Smooth muscle cell (in vitro differentiated cells): ENCODE results near the gene COL23A1. TPM values are rescaled to one million over a fixed set of nuclear protein-coding genes. Genes with fewer than 3 reads are reported as not detected.
A peak's percentile ranks its signal among the peaks of the same experiment; 100 is the strongest.

Experiments
- DNase-seq: peaks from one replicate; lab custom pipeline; 2025; ENCODE audit not compliant: unreplicated experiment; lab: John Stamatoyannopoulos, UW
- H2AFZ ChIP-seq: fragments of 200-600 bp; sonication (generic); 2 replicates; pipeline ENCODE4 v1.6.0; 2016; ENCODE audit warnings: antibody characterized with exemption, low read depth, mild to moderate bottlenecking
- H3F3A ChIP-seq: fragments of 200-600 bp; sonication (generic); 2 replicates; pipeline ENCODE4 v1.6.0; 2017; ENCODE audit warnings: antibody characterized with exemption, low read depth
- H3K27ac ChIP-seq: fragments of 200-600 bp; sonication (generic); 2 replicates; pipeline ENCODE4 v1.5.1; 2016; ENCODE audit warnings: low read depth, mild to moderate bottlenecking
- H3K27me3 ChIP-seq: fragments of 200-600 bp; sonication (generic); 2 replicates; pipeline ENCODE4 v1.6.1; 2016; ENCODE audit warnings: low read depth, mild to moderate bottlenecking
- H3K36me3 ChIP-seq: fragments of 200-600 bp; sonication (generic); 2 replicates; pipeline ENCODE4 v1.5.1; 2016; ENCODE audit warnings: low read depth
- H3K4me1 ChIP-seq: fragments of 200-600 bp; sonication (generic); 2 replicates; pipeline ENCODE4 v1.5.1; 2016; ENCODE audit warnings: low read depth
- H3K4me2 ChIP-seq: fragments of 200-600 bp; sonication (generic); 2 replicates; pipeline ENCODE4 v1.6.0; 2016; ENCODE audit warnings: mild to moderate bottlenecking
- H3K4me3 ChIP-seq: fragments of 200-600 bp; sonication (generic); 2 replicates; pipeline ENCODE4 v1.5.1; 2016; ENCODE audit warnings: mild to moderate bottlenecking
- H3K79me2 ChIP-seq: fragments of 200-600 bp; sonication (generic); 2 replicates; pipeline ENCODE4 v1.6.0; 2016; ENCODE audit warnings: low read depth, mild to moderate bottlenecking
- H3K9ac ChIP-seq: fragments of 200-600 bp; sonication (generic); 2 replicates; pipeline ENCODE4 v1.6.0; 2016; ENCODE audit warnings: low read depth
- H3K9me3 ChIP-seq: fragments of 200-600 bp; sonication (generic); replicated peaks from 2 replicates; pipeline ENCODE4 v1.5.1; 2016; ENCODE audit warnings: low read depth
- H4K20me1 ChIP-seq: fragments of 200-600 bp; sonication (generic); 2 replicates; pipeline ENCODE4 v1.6.0; 2016; ENCODE audit warnings: low read depth
- WGBS: methylation state at CpG from one replicate; pipeline ENCODE4 v1.1.7; 2016; ENCODE audit warnings: low lambda C conversion rate; 5-methylcytosine and 5-hydroxymethylcytosine counted together
- polyA plus RNA-seq: library from polyadenylated mRNA; unstranded; fragments of >200 nt; fragmentation: Nextera tagmentation; extraction: Ambion mirVana; gene quantifications from 2 replicates; pipeline ENCODE4 v1.2.1, GENCODE V29; 2016
- total RNA-seq: library from RNA; depleted of rRNA; stranded (reverse); fragments of >200 nt; gene quantifications from 2 replicates; pipeline ENCODE4 v1.2.3, GENCODE V29; 2014
- TF ChIP-seq, protein P1 (sequence below): fragments of 200-600 bp; sonication (generic); IDR thresholded peaks from 2 replicates; pipeline ENCODE4 v1.5.1; 2017; ENCODE audit warnings: borderline replicate concordance, mild to moderate bottlenecking, antibody characterized with exemption; ENCODE audit not compliant: insufficient read depth, poor library complexity, severe bottlenecking

COL23A1 gene
- total and polyA plus RNA-seq, 2 experiments from 2014 or later: 5.3 to 27.4 TPM

GRCh38 chr5:178468196-178468685 is 122.0 kb downstream of the COL23A1 start:
- H3K4me2 ChIP-seq: peak overlapping the region; percentile 43
- H3K9ac ChIP-seq: no peak overlapping the region
- TF ChIP-seq, protein P1, sequence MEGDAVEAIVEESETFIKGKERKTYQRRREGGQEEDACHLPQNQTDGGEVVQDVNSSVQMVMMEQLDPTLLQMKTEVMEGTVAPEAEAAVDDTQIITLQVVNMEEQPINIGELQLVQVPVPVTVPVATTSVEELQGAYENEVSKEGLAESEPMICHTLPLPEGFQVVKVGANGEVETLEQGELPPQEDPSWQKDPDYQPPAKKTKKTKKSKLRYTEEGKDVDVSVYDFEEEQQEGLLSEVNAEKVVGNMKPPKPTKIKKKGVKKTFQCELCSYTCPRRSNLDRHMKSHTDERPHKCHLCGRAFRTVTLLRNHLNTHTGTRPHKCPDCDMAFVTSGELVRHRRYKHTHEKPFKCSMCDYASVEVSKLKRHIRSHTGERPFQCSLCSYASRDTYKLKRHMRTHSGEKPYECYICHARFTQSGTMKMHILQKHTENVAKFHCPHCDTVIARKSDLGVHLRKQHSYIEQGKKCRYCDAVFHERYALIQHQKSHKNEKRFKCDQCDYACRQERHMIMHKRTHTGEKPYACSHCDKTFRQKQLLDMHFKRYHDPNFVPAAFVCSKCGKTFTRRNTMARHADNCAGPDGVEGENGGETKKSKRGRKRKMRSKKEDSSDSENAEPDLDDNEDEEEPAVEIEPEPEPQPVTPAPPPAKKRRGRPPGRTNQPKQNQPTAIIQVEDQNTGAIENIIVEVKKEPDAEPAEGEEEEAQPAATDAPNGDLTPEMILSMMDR: no peak

GRCh38 chr5:178467568-178468195 is 122.5 kb downstream of the COL23A1 start:
- Histone ChIP-seq H3K4me2 (peak overlapping the region; percentile 43), H3K9me3 (no peaks in the 10 kb centered on the region), H3K4me1 (peaks cover 6% of the 10 kb centered on the region), H3K27ac (peak overlapping the region; percentile 11), H2AFZ (no peak overlapping the region), H3K36me3 (no peaks in the 10 kb centered on the region), H3F3A (no peaks in the 10 kb centered on the region), H3K27me3 (no peaks in the 10 kb centered on the region), H3K4me3 (no peak overlapping the region), H3K9ac (no peak overlapping the region), H4K20me1 (no peaks in the 10 kb centered on the region), H3K79me2 (no peaks in the 10 kb centered on the region)
- WGBS: 55% methylated on average over 19 of the region's 19 CpGs
- TF ChIP-seq, protein P1: no peak
- DNase-seq: no peak

More at GRCh38 chr5:178468196-178468685, 122.0 kb downstream of the COL23A1 start:
- Histone ChIP-seq H3K9me3 (no peaks in the 10 kb centered on the region), H4K20me1 (no peaks in the 10 kb centered on the region), H3K4me3 (no peak overlapping the region), H3K4me1 (peaks cover 6% of the 10 kb centered on the region), H3F3A (no peaks in the 10 kb centered on the region), H3K27me3 (no peaks in the 10 kb centered on the region), H3K27ac (peak overlapping the region; percentile 11), H2AFZ (no peak overlapping the region), H3K36me3 (no peaks in the 10 kb centered on the region), H3K79me2 (no peaks in the 10 kb centered on the region)
- DNase-seq: no peak
- WGBS: 81% methylated on average over 14 of the region's 18 CpGs

DNA sequence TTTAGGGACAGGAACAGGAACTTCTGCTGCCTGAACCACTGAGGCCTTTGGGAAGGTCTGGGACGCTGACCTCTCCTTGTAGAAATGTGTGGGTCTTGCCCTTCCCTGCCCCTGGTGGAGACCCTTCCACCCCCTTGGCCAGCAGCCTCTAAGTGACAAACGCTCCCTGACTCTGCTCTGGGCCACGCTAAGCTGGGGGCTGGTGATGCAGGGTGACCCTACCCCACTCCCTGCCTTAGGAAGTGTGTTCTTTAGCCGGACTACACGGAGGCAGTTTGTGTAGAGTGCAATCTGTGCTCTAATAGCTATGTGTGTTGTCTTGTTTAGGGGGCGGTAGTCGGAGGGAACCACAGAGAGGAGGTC is 123.0 kb downstream of the COL23A1 start:
- no peaks in the 10 kb centered on the region for H3F3A ChIP-seq
- H4K20me1 ChIP-seq: no peaks in the 10 kb centered on the region
- peak overlapping the region; percentile 43 for H3K4me2 ChIP-seq
- H3K4me3 ChIP-seq: no peak overlapping the region
- H3K27ac ChIP-seq: peak overlapping the region; percentile 11
- H3K79me2 ChIP-seq: no peaks in the 10 kb centered on the region
- H3K4me1 ChIP-seq: peaks cover 6% of the 10 kb centered on the region
- TF ChIP-seq, protein P1: no peak
- H3K9me3 ChIP-seq: no peaks in the 10 kb centered on the region
- DNase-seq: no peak
- 71% methylated on average over 7 of the region's 7 CpGs for WGBS
- H3K9ac ChIP-seq: no peak overlapping the region
- H3K36me3 ChIP-seq: no peaks in the 10 kb centered on the region
- no peak overlapping the region for H2AFZ ChIP-seq
- H3K27me3 ChIP-seq: no peaks in the 10 kb centered on the region

DNA sequence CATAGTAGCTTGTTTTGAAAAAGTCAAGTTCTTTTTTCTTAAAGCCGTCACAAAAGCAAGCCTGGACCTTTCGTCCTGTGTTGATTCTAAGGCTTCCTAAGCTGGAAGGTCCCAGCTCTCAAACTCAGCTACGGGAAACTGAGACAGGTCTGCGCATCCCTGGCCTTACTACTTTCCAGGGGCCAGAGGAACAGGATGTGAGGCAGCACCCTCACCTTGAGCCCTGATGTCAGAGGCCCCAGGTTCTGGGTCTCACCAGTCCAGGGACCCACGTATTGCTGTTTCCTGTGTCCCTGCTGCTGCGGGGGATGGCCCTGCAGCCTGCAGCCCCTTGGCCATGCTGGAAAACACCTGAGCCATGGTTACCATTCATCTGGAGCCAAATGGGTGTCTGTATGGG is 123.9 kb downstream of the COL23A1 start:
- Histone ChIP-seq H3K4me1 (peaks cover 6% of the 10 kb centered on the region), H3K79me2 (no peaks in the 10 kb centered on the region), H2AFZ (no peak overlapping the region), H3F3A (no peaks in the 10 kb centered on the region), H4K20me1 (no peaks in the 10 kb centered on the region), H3K36me3 (no peaks in the 10 kb centered on the region), H3K4me3 (no peak overlapping the region), H3K27ac (no peak overlapping the region), H3K9ac (no peak overlapping the region), H3K27me3 (no peaks in the 10 kb centered on the region), H3K4me2 (no peak overlapping the region), H3K9me3 (no peaks in the 10 kb centered on the region)
- no peak for DNase-seq
- TF ChIP-seq, protein P1: no peak
- 95% methylated on average over 6 of the region's 6 CpGs for WGBS
